WTC11 (cell line): ENCODE measurements around the gene CCDC71. TPM values are rescaled to one million over a fixed set of nuclear protein-coding genes. Genes with fewer than 3 reads are reported as not detected.

ENCODE experiments used
- ATAC-seq: fragments of 200-7000 bp; cut with Tn5 transposase; 2 replicates; pipeline ENCODE4 v1.10.0; 2021; ENCODE audit warnings: mild to moderate bottlenecking, moderate library complexity
- CTCF ChIA-PET: fragments of 300-600 bp; sonication (Branson Sonifier 250); formaldehyde crosslinking; loops from one replicate; lab custom pipeline; 2021; ENCODE audit warnings: antibody characterized with exemption; lab: Charles Lee
- POLR2A ChIA-PET: fragments of 350-600 bp; sonication (Branson Sonifier 250); formaldehyde crosslinking; loops from one replicate; lab custom pipeline; 2021; ENCODE audit warnings: antibody characterized with exemption; lab: Charles Lee
- DNase-seq: peaks from one replicate; pipeline ENCODE4 v3.0.0; 2021; ENCODE audit warnings: low spot score
- H3K27ac Mint-ChIP-seq: 2 replicates; pipeline ENCODE4 v1.8.0; 2021; ENCODE audit warnings: mixed read lengths
- H3K27me3 Mint-ChIP-seq: 2 replicates; pipeline ENCODE4 v1.8.0; 2021; ENCODE audit warnings: low read depth, mild to moderate bottlenecking, moderate library complexity, mixed read lengths
- H3K36me3 Mint-ChIP-seq: 2 replicates; pipeline ENCODE4 v1.8.0; 2021; ENCODE audit warnings: mixed read lengths
- H3K4me1 Mint-ChIP-seq: 2 replicates; pipeline ENCODE4 v1.8.0; 2022; ENCODE audit warnings: mixed read lengths
- H3K4me3 Mint-ChIP-seq: 2 replicates; pipeline ENCODE4 v1.8.0; 2021; ENCODE audit warnings: mild to moderate bottlenecking, moderate library complexity, mixed read lengths
- H3K9me3 Mint-ChIP-seq: 2 replicates; pipeline ENCODE4 v1.8.0; 2021; ENCODE audit warnings: mixed read lengths
- CREB1 ChIP-seq: sonication (generic); formaldehyde crosslinking; IDR thresholded peaks from 2 replicates; pipeline ENCODE4 v1.8.0; 2023; ENCODE audit warnings: mild to moderate bottlenecking, missing genetic modification reagents
- CREM ChIP-seq: sonication (generic); formaldehyde crosslinking; IDR thresholded peaks from 2 replicates; pipeline ENCODE4 v1.8.1; 2022; ENCODE audit warnings: mild to moderate bottlenecking, missing genetic modification reagents, moderate library complexity
- ELF4 ChIP-seq: sonication (generic); formaldehyde crosslinking; IDR thresholded peaks from 2 replicates; pipeline ENCODE4 v1.8.1; 2022; ENCODE audit warnings: low read depth, mild to moderate bottlenecking, moderate library complexity, missing genetic modification reagents
- ETV6 ChIP-seq: sonication (generic); formaldehyde crosslinking; IDR thresholded peaks from 2 replicates; pipeline ENCODE4 v1.8.1; 2022; ENCODE audit warnings: mild to moderate bottlenecking, missing genetic modification reagents
- FOXJ3 ChIP-seq: sonication (generic); formaldehyde crosslinking; IDR thresholded peaks from 2 replicates; pipeline ENCODE4 v1.9.0; 2021; ENCODE audit warnings: missing genetic modification reagents, mild to moderate bottlenecking, borderline replicate concordance
- FOXK1 ChIP-seq: sonication (generic); formaldehyde crosslinking; IDR thresholded peaks from 2 replicates; pipeline ENCODE4 v1.8.0; 2022; ENCODE audit warnings: mild to moderate bottlenecking, moderate library complexity, missing genetic modification reagents
- HMGA2 ChIP-seq: fragments of 250-450 bp; sonication (Bioruptor Pico); IDR thresholded peaks from 2 replicates; pipeline ENCODE4 v1.4.0; 2021; ENCODE audit warnings: mild to moderate bottlenecking, moderate library complexity
- JAZF1 ChIP-seq: fragments of 250-450 bp; sonication (Bioruptor Pico); IDR thresholded peaks from 2 replicates; pipeline ENCODE4 v1.9.0; 2021; ENCODE audit warnings: moderate library complexity, mild to moderate bottlenecking, inconsistent platforms
- SP1 ChIP-seq: sonication (generic); formaldehyde crosslinking; conservative IDR thresholded peaks from 2 replicates; pipeline ENCODE4 v1.8.1; 2022; ENCODE audit warnings: missing genetic modification reagents
- ZNF317 ChIP-seq: sonication (generic); formaldehyde crosslinking; IDR thresholded peaks from 2 replicates; pipeline ENCODE4 v1.8.1; 2023; ENCODE audit warnings: low read depth, mild to moderate bottlenecking, moderate library complexity, missing genetic modification reagents, borderline replicate concordance
- total RNA-seq: library from RNA; stranded (reverse); gene quantifications from 3 replicates; pipeline ENCODE4 v1.2.3, GENCODE V29; 2021
- TF ChIP-seq, protein P1 (sequence below): sonication (generic); formaldehyde crosslinking; IDR thresholded peaks from 2 replicates; pipeline ENCODE4 v1.8.0; 2022; ENCODE audit warnings: mild to moderate bottlenecking, missing genetic modification reagents
- TF ChIP-seq, protein P2 (sequence below): sonication (generic); formaldehyde crosslinking; IDR thresholded peaks from 2 replicates; pipeline ENCODE4 v1.8.1; 2023; ENCODE audit warnings: mild to moderate bottlenecking, missing genetic modification reagents
- TF ChIP-seq, protein P3 (sequence below): fragments of 250-450 bp; sonication (Bioruptor Pico); IDR thresholded peaks from 2 replicates; pipeline ENCODE4 v1.9.0; 2021; ENCODE audit warnings: mild to moderate bottlenecking
- TF ChIP-seq, protein P4 (sequence below): sonication (generic); formaldehyde crosslinking; IDR thresholded peaks from 2 replicates; pipeline ENCODE4 v1.8.0; 2023; ENCODE audit warnings: mild to moderate bottlenecking, missing genetic modification reagents
- TF ChIP-seq, protein P5 (sequence below): sonication (generic); formaldehyde crosslinking; IDR thresholded peaks from 2 replicates; pipeline ENCODE4 v1.8.0; 2023; ENCODE audit warnings: missing genetic modification reagents, mild to moderate bottlenecking, borderline replicate concordance

CCDC71 gene
- total RNA-seq, 1 experiment from 2014 or later: 29.8 TPM

DNA sequence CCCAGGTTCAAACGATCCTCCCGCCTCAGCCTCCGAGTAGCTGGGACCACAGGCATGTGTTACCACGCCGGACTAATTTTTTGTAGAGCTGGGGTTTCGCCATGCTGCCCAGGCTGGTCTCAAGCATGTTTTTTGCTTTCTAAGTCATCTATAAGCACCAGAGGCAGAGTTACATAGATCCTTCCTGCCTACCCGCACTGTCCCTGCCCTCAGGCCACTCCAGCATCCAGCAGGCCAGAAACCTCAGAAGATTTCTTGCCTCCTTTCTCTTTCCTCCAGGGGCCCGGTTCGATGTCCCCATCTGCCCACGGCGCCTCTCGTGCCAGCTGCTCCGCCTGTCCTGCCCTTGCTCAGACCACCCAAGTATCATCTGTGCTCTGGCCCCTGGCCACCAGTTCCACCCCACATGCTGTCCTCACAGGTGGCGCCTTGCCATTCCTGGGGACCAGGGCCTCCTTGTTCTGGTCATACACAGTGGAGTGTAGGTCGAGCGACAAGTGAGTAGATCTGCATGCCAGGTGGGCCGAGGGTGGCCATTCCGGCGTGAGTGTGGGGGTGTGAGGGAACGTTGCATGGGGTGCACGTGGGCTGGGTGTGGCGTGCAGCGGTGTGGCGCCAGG lies 32.6 kb upstream of the CCDC71 start (continued):
- TF ChIP-seq, protein P1, sequence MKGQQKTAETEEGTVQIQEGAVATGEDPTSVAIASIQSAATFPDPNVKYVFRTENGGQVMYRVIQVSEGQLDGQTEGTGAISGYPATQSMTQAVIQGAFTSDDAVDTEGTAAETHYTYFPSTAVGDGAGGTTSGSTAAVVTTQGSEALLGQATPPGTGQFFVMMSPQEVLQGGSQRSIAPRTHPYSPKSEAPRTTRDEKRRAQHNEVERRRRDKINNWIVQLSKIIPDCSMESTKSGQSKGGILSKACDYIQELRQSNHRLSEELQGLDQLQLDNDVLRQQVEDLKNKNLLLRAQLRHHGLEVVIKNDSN: no peak
- TF ChIP-seq ZNF317: no peak
- no peak for TF ChIP-seq ELF4 (CRISPR knock-in tag)
- no peak for TF ChIP-seq HMGA2 (CRISPR knock-in tag)
- TF ChIP-seq, protein P2, sequence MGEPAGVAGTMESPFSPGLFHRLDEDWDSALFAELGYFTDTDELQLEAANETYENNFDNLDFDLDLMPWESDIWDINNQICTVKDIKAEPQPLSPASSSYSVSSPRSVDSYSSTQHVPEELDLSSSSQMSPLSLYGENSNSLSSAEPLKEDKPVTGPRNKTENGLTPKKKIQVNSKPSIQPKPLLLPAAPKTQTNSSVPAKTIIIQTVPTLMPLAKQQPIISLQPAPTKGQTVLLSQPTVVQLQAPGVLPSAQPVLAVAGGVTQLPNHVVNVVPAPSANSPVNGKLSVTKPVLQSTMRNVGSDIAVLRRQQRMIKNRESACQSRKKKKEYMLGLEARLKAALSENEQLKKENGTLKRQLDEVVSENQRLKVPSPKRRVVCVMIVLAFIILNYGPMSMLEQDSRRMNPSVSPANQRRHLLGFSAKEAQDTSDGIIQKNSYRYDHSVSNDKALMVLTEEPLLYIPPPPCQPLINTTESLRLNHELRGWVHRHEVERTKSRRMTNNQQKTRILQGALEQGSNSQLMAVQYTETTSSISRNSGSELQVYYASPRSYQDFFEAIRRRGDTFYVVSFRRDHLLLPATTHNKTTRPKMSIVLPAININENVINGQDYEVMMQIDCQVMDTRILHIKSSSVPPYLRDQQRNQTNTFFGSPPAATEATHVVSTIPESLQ: no peak
- TF ChIP-seq CREB1: no peak
- no peak for TF ChIP-seq FOXK1 (CRISPR knock-in tag)
- TF ChIP-seq JAZF1 (CRISPR knock-in tag): no peak

DNA sequence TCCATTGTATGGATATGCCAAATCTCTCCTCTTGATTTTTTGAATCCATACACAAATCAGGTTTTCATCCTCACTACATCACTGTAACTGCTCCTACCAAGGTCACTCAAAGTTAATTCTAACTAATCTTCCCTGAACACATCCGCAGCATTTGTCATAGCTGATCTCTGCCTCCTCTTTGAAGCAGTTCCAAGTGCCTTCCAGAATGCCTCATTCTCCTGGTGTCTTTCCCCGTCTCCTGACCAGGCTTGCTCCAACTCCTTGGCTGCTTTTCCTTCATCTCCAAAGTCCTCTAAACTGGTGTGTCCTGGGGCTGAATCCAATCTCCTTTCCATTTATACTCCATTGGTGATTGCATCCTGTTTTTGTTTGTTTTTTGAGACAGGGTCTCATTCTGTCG lies 32.0 kb upstream of the CCDC71 start:
- Mint-ChIP-seq H3K36me3 (no peaks in the 10 kb centered on the region), H3K27me3 (peaks cover 19% of the 10 kb centered on the region), H3K9me3 (no peaks in the 10 kb centered on the region; the same call in 1 of the 2 replicates), H3K4me1 (no peaks in the 10 kb centered on the region), H3K4me3 (no peak overlapping the region), H3K27ac (no peak overlapping the region)
- ChIA-PET POLR2A (no interaction called here), CTCF (no interaction called here)
- DNase-seq (no peak), ATAC-seq (no peak)
- TF ChIP-seq FOXJ3 (CRISPR knock-in tag) (no peak), CREM (CRISPR knock-in tag) (no peak), ETV6 (CRISPR knock-in tag) (no peak), SP1 (CRISPR knock-in tag) (no peak)
- TF ChIP-seq, protein P3, sequence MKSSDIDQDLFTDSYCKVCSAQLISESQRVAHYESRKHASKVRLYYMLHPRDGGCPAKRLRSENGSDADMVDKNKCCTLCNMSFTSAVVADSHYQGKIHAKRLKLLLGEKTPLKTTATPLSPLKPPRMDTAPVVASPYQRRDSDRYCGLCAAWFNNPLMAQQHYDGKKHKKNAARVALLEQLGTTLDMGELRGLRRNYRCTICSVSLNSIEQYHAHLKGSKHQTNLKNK (CRISPR knock-in tag): no peak
- TF ChIP-seq, protein P4, sequence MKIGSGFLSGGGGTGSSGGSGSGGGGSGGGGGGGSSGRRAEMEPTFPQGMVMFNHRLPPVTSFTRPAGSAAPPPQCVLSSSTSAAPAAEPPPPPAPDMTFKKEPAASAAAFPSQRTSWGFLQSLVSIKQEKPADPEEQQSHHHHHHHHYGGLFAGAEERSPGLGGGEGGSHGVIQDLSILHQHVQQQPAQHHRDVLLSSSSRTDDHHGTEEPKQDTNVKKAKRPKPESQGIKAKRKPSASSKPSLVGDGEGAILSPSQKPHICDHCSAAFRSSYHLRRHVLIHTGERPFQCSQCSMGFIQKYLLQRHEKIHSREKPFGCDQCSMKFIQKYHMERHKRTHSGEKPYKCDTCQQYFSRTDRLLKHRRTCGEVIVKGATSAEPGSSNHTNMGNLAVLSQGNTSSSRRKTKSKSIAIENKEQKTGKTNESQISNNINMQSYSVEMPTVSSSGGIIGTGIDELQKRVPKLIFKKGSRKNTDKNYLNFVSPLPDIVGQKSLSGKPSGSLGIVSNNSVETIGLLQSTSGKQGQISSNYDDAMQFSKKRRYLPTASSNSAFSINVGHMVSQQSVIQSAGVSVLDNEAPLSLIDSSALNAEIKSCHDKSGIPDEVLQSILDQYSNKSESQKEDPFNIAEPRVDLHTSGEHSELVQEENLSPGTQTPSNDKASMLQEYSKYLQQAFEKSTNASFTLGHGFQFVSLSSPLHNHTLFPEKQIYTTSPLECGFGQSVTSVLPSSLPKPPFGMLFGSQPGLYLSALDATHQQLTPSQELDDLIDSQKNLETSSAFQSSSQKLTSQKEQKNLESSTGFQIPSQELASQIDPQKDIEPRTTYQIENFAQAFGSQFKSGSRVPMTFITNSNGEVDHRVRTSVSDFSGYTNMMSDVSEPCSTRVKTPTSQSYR: no peak
- TF ChIP-seq, protein P5, sequence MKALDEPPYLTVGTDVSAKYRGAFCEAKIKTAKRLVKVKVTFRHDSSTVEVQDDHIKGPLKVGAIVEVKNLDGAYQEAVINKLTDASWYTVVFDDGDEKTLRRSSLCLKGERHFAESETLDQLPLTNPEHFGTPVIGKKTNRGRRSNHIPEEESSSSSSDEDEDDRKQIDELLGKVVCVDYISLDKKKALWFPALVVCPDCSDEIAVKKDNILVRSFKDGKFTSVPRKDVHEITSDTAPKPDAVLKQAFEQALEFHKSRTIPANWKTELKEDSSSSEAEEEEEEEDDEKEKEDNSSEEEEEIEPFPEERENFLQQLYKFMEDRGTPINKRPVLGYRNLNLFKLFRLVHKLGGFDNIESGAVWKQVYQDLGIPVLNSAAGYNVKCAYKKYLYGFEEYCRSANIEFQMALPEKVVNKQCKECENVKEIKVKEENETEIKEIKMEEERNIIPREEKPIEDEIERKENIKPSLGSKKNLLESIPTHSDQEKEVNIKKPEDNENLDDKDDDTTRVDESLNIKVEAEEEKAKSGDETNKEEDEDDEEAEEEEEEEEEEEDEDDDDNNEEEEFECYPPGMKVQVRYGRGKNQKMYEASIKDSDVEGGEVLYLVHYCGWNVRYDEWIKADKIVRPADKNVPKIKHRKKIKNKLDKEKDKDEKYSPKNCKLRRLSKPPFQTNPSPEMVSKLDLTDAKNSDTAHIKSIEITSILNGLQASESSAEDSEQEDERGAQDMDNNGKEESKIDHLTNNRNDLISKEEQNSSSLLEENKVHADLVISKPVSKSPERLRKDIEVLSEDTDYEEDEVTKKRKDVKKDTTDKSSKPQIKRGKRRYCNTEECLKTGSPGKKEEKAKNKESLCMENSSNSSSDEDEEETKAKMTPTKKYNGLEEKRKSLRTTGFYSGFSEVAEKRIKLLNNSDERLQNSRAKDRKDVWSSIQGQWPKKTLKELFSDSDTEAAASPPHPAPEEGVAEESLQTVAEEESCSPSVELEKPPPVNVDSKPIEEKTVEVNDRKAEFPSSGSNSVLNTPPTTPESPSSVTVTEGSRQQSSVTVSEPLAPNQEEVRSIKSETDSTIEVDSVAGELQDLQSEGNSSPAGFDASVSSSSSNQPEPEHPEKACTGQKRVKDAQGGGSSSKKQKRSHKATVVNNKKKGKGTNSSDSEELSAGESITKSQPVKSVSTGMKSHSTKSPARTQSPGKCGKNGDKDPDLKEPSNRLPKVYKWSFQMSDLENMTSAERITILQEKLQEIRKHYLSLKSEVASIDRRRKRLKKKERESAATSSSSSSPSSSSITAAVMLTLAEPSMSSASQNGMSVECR (CRISPR knock-in tag): no peak
